GM12878 (cell line): ENCODE results near the gene BTBD10. TPM values are rescaled to one million over a fixed set of nuclear protein-coding genes. Genes with fewer than 3 reads are reported as not detected.

Source experiments
- ATAC-seq: fragments of 200-7000 bp; cut with Tn5 transposase; 3 replicates; pipeline ENCODE4 v1.9.1; 2020; ENCODE audit warnings: mild to moderate bottlenecking, moderate library complexity
- BruUV-seq: library from RNA; stranded (reverse); fragments of 400-500 nt; replicated peaks from 2 replicates; lab custom pipeline; 2021; lab: Mats Ljungman, UMichigan
- CTCF ChIA-PET: fragments of 300-600 bp; sonication (Branson Sonifier 250); formaldehyde crosslinking; extraction: SDS; loops from one replicate; lab custom pipeline; 2021; ENCODE audit warnings: inconsistent platforms; lab: Yijun Ruan, JAX
- POLR2A ChIA-PET: fragments of 350-600 bp; formaldehyde crosslinking; extraction: SDS; loops from one replicate; lab custom pipeline; 2021; ENCODE audit warnings: inconsistent platforms; lab: Charles Lee
- RAD21 ChIA-PET: fragments of 300-600 bp; sonication (Branson Sonifier 250); formaldehyde crosslinking; loops from one replicate; lab custom pipeline; 2023; ENCODE audit warnings: antibody characterized with exemption; ENCODE audit not compliant: unreplicated experiment; lab: Charles Lee
- SMC1A ChIA-PET: fragments of 300-600 bp; sonication (Branson Sonifier 250); formaldehyde crosslinking; loops from one replicate; lab custom pipeline; 2023; ENCODE audit not compliant: unreplicated experiment, uncharacterized antibody; lab: Charles Lee
- DNase-seq: peaks from one replicate; pipeline ENCODE4 v3.0.0-alpha.2; 2011; ENCODE audit warnings: low read depth, low spot score
- FAIRE-seq: peaks from 3 replicates; lab custom pipeline; 2011; peaks lifted over from hg19 to GRCh38; lab: Jason Lieb, UNC
- H2AFZ ChIP-seq: 2 replicates; pipeline ENCODE4 v1.6.0; 2011; ENCODE audit warnings: low read depth, low read length, control low read depth; ENCODE audit not compliant: control insufficient read depth
- H3K27ac ChIP-seq: 2 replicates; pipeline ENCODE4 v1.5.1; 2011; ENCODE audit warnings: control low read depth; ENCODE audit not compliant: control insufficient read depth, insufficient read depth
- H3K27me3 ChIP-seq, 2 experiments: replicated peaks in 1 of 2; 2 replicates each; pipeline versions ENCODE4 v1.6.0 to v1.6.1; 2011; ENCODE audit warnings: low read length in 1 of 2; ENCODE audit not compliant: control insufficient read depth in 2 of 2, insufficient read depth in 2 of 2
- H3K36me3 ChIP-seq, 2 experiments: 2 replicates each; pipeline ENCODE4 v1.5.1; 2011; ENCODE audit warnings: low read length in 1 of 2; ENCODE audit not compliant: control insufficient read depth in 2 of 2, insufficient read depth in 2 of 2
- H3K4me1 ChIP-seq: 2 replicates; pipeline ENCODE4 v1.6.1; 2011; ENCODE audit warnings: mild to moderate bottlenecking, low read length, moderate library complexity, mixed read lengths; ENCODE audit not compliant: control insufficient read depth, insufficient read depth
- H3K4me2 ChIP-seq: 2 replicates; pipeline ENCODE4 v1.6.0; 2011; ENCODE audit warnings: control low read depth; ENCODE audit not compliant: control insufficient read depth, insufficient read depth
- H3K4me3 ChIP-seq: fragments of 200-600 bp; sonication (generic); 2 replicates; pipeline ENCODE4 v1.5.1; 2016
- H3K79me2 ChIP-seq: 2 replicates; pipeline ENCODE4 v1.6.0; 2011; ENCODE audit warnings: low read length; ENCODE audit not compliant: control insufficient read depth, insufficient read depth
- H3K9ac ChIP-seq: 2 replicates; pipeline ENCODE4 v1.8.0; 2011; ENCODE audit warnings: low read length, control low read depth, mixed read lengths; ENCODE audit not compliant: control insufficient read depth, insufficient read depth
- H3K9me3 ChIP-seq: replicated peaks from 3 replicates; pipeline ENCODE4 v1.5.1; 2011; ENCODE audit warnings: mild to moderate bottlenecking, low read length; ENCODE audit not compliant: control insufficient read depth, insufficient read depth
- H4K20me1 ChIP-seq: 2 replicates; pipeline ENCODE4 v1.6.0; 2011; ENCODE audit not compliant: control insufficient read depth, insufficient read depth
- E2F4 ChIP-seq: IDR thresholded peaks from 2 replicates; pipeline ENCODE4 v1.6.1; 2012; ENCODE audit warnings: low read depth, low read length, improper control_type of control experiment
- IRF4 ChIP-seq: IDR thresholded peaks from 2 replicates; pipeline ENCODE4 v1.6.1; 2011; ENCODE audit warnings: low read depth, low read length
- NFIC ChIP-seq: IDR thresholded peaks from 2 replicates; pipeline ENCODE4 v1.6.1; 2012; ENCODE audit warnings: low read depth, mild to moderate bottlenecking, inconsistent platforms, low read length, moderate library complexity
- RUNX3 ChIP-seq: IDR thresholded peaks from 2 replicates; pipeline ENCODE4 v1.6.1; 2012; ENCODE audit warnings: low read length, inconsistent platforms
- SIN3A ChIP-seq: IDR thresholded peaks from 2 replicates; pipeline ENCODE4 v1.6.1; 2012; ENCODE audit warnings: low read depth, low read length, improper control_type of control experiment
- WRNIP1 ChIP-seq: IDR thresholded peaks from 2 replicates; pipeline ENCODE4 v1.6.1; 2011; ENCODE audit warnings: low read depth, low read length, improper control_type of control experiment, borderline replicate concordance
- YBX1 ChIP-seq: fragments of 450-650 bp; IDR thresholded peaks from 2 replicates; pipeline ENCODE4 v1.6.1; 2016; ENCODE audit warnings: antibody characterized with exemption
- ZNF592 ChIP-seq: fragments of 450-650 bp; IDR thresholded peaks from 2 replicates; pipeline ENCODE4 v1.6.1; 2017; ENCODE audit warnings: mild to moderate bottlenecking, moderate library complexity
- WGBS: methylation state at CpG from one replicate; pipeline ENCODE4 v1.1.6; 2016; ENCODE audit warnings: low lambda C conversion rate; ENCODE audit not compliant: insufficient replicate concordance, insufficient coverage; ENCODE audit errors: missing lambda C conversion rate; 5-methylcytosine and 5-hydroxymethylcytosine counted together
- in situ Hi-C: fragments of 300-500 bp; cut with MboI; formaldehyde crosslinking; loops from 9 replicates; pipeline ENCODE4 v1.14.3; 2018; ENCODE audit warnings: mixed read lengths
- intact Hi-C: fragments of 100-400 bp; cut with micrococcal nuclease; formaldehyde crosslinking; loops from one replicate; pipeline ENCODE4 v1.14.2; 2022; ENCODE audit not compliant: unreplicated experiment
- polyA plus RNA-seq, 11 experiments: library from polyadenylated mRNA; depleted of rRNA in 4 of 11; unstranded in 6 of 11; stranded (reverse) in 5 of 11; fragments of >200 nt; fragmentation: Nextera tagmentation in 4 of 11; fragmentation: Illumina TruSeq in 1 of 11; extraction: Ambion mirVana in 4 of 11; extraction: Trizol in 1 of 11; gene quantifications; 1 replicate in 1 of 11; 2 replicates in 10 of 11; pipeline versions ENCODE4 v1.2.1 to v1.2.3, GENCODE V29; 2011 to 2016; ENCODE audit warnings: inconsistent platforms in 2 of 11, missing spikeins in 2 of 11, low read depth in 1 of 11
- total RNA-seq, 4 experiments: library from RNA; depleted of rRNA in 3 of 4; stranded (reverse); fragments of >200 nt in 3 of 4; fragmentation: Illumina TruSeq in 1 of 4; extraction: Trizol in 1 of 4; gene quantifications; 2 replicates each; pipeline versions ENCODE4 v1.2.1 to v1.2.3, GENCODE V29; 2013 to 2021
- TF ChIP-seq, protein P1 (sequence below): fragments of 450-650 bp; IDR thresholded peaks from 2 replicates; pipeline ENCODE4 v1.6.1; 2017; ENCODE audit warnings: mild to moderate bottlenecking, moderate library complexity
- TF ChIP-seq, protein P2 (sequence below): fragments of 450-650 bp; IDR thresholded peaks from 2 replicates; pipeline ENCODE4 v1.6.1; 2014; ENCODE audit warnings: mild to moderate bottlenecking

BTBD10 gene
- total and polyA plus RNA-seq, 10 of the 15 experiments (the other 5 are each of a cell fraction or from before 2014, with no cell fraction given): 20.8 to 38.8 (median 26.9) TPM

GRCh38 chr11:13339195-13340153 is 123.5 kb downstream of the BTBD10 start:
- FAIRE-seq: no peak
- ChIA-PET POLR2A (interaction anchor here (1.3 to 2.3 kb wide), 2 partner anchors 89 to 124 kb away, joined by 3 to 7 read pairs; partner anchors contain the start of gene BTBD10), SMC1A (interaction anchor here (1.0 to 15.7 kb wide), 8 partner anchors 21 to 130 kb away, joined by 3 to 226 read pairs (median 20); no protein-coding TSS in a partner anchor), CTCF (interaction anchor here (0.8 to 10.4 kb wide), 7 partner anchors 11 to 125 kb away, joined by 3 to 253 read pairs (median 5); no protein-coding TSS in a partner anchor), RAD21 (interaction anchor here (1.3 to 10.7 kb wide), 8 partner anchors 21 to 376 kb away, joined by 4 to 171 read pairs (median 48); partner anchors contain the start of gene BTBD10)
- H3K27me3 ChIP-seq: no peaks in the 10 kb centered on the region
- H3K9me3 ChIP-seq: no peaks in the 10 kb centered on the region
- H2AFZ ChIP-seq: no peak overlapping the region
- intact Hi-C loops (loop anchor here (10.0 kb wide), 1 partner anchor 325 kb away; the partner anchor contains the start of gene FAR1), in situ Hi-C loops (loop anchor here (5.0 kb wide), 1 partner anchor 377 kb away; no protein-coding TSS in a partner anchor)
- peaks cover 3 to 6% of the 10 kb centered on the region in 2 experiments; a peak in 3 of 4 replicates for H3K36me3 ChIP-seq
- peaks cover 48% of the 10 kb centered on the region for H3K4me1 ChIP-seq
- WGBS: 76% methylated on average over 10 of the region's 11 CpGs
- no peak overlapping the region for H3K9ac ChIP-seq
- peak; percentile 20 for ATAC-seq
- H3K79me2 ChIP-seq: peaks cover 18% of the 10 kb centered on the region
- H3K27ac ChIP-seq: peak overlapping the region; percentile 62
- BruUV-seq: no TSS peak
- DNase-seq: no peak
- H3K4me3 ChIP-seq: no peak overlapping the region
- peak overlapping the region; percentile 89 for H3K4me2 ChIP-seq
- peaks cover 3% of the 10 kb centered on the region for H4K20me1 ChIP-seq
- TF ChIP-seq E2F4 (no peak), WRNIP1 (no peak), RUNX3 (peak; percentile 56; the same call in 1 of the 2 replicates), ZNF592 (no peak), IRF4 (peak; percentile 47; the same call in 1 of the 2 replicates), NFIC (no peak), SIN3A (no peak), YBX1 (no peak)
- TF ChIP-seq, protein P1, sequence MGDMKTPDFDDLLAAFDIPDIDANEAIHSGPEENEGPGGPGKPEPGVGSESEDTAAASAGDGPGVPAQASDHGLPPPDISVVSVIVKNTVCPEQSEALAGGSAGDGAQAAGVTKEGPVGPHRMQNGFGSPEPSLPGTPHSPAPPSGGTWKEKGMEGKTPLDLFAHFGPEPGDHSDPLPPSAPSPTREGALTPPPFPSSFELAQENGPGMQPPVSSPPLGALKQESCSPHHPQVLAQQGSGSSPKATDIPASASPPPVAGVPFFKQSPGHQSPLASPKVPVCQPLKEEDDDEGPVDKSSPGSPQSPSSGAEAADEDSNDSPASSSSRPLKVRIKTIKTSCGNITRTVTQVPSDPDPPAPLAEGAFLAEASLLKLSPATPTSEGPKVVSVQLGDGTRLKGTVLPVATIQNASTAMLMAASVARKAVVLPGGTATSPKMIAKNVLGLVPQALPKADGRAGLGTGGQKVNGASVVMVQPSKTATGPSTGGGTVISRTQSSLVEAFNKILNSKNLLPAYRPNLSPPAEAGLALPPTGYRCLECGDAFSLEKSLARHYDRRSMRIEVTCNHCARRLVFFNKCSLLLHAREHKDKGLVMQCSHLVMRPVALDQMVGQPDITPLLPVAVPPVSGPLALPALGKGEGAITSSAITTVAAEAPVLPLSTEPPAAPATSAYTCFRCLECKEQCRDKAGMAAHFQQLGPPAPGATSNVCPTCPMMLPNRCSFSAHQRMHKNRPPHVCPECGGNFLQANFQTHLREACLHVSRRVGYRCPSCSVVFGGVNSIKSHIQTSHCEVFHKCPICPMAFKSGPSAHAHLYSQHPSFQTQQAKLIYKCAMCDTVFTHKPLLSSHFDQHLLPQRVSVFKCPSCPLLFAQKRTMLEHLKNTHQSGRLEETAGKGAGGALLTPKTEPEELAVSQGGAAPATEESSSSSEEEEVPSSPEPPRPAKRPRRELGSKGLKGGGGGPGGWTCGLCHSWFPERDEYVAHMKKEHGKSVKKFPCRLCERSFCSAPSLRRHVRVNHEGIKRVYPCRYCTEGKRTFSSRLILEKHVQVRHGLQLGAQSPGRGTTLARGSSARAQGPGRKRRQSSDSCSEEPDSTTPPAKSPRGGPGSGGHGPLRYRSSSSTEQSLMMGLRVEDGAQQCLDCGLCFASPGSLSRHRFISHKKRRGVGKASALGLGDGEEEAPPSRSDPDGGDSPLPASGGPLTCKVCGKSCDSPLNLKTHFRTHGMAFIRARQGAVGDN: no peak
- TF ChIP-seq, protein P2, sequence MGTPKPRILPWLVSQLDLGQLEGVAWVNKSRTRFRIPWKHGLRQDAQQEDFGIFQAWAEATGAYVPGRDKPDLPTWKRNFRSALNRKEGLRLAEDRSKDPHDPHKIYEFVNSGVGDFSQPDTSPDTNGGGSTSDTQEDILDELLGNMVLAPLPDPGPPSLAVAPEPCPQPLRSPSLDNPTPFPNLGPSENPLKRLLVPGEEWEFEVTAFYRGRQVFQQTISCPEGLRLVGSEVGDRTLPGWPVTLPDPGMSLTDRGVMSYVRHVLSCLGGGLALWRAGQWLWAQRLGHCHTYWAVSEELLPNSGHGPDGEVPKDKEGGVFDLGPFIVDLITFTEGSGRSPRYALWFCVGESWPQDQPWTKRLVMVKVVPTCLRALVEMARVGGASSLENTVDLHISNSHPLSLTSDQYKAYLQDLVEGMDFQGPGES: no peak
